ENCODE data around the gene DNAJA3.

Gene DNAJA3

GRCh38 chr16:4407543-4408322, 17.9 kb upstream of the DNAJA3 start:
- no peak for DNase-seq

- DNase-seq, result no peak
These were observed 17.4 kb upstream of the DNAJA3 start for GRCh38 chr16:4408323-4408690.

- DNase-seq, result no peak
These were observed 16.4 kb upstream of the DNAJA3 start for GRCh38 chr16:4409081-4409932.

GRCh38 chr16:4410335-4411075, 15.2 kb upstream of the DNAJA3 start:
- peak; percentile 64 to 73 for DNase-seq

GRCh38 chr16:4411684-4412083, 14.0 kb upstream of the DNAJA3 start:
- peak; percentile 94 to 96 for DNase-seq

- DNase-seq, result no peak
These were observed 13.5 kb upstream of the DNAJA3 start for GRCh38 chr16:4412159-4412558.

GRCh38 chr16:4412854-4413253, 12.8 kb upstream of the DNAJA3 start:
- DNase-seq, result no peak

GRCh38 chr16:4414187-4414917, 11.3 kb upstream of the DNAJA3 start:
- no peak for DNase-seq

- peak; percentile 54 to 59 for DNase-seq
These were observed 10.0 kb upstream of the DNAJA3 start for GRCh38 chr16:4415538-4416199.

- peak; percentile 95 to 99 for DNase-seq
These were observed 9.3 kb upstream of the DNAJA3 start, which contains the start of gene CORO7 for GRCh38 chr16:4416200-4417032. CORO7 (minus strand) TSS chr16:4416596; CDS start chr16:4416518, 78 bp downstream.

GRCh38 chr16:4419402-4419959, 6.2 kb upstream of the DNAJA3 start:
- DNase-seq, result no peak

GRCh38 chr16:4420505-4421105, 5.1 kb upstream of the DNAJA3 start:
- DNase-seq, result no peak

- DNase-seq, result no peak
These were observed 485 bp downstream of the DNAJA3 start for GRCh38 chr16:4426021-4426684.

GRCh38 chr16:4426722-4427372, 1.2 kb downstream of the DNAJA3 start:
- DNase-seq, result no peak

GRCh38 chr16:4428500-4428899, 2.8 kb downstream of the DNAJA3 start:
- DNase-seq, result no peak

GRCh38 chr16:4431023-4431422, 5.4 kb downstream of the DNAJA3 start:
- DNase-seq, result no peak

GRCh38 chr16:4433228-4433627, 7.6 kb downstream of the DNAJA3 start:
- DNase-seq, result no peak

GRCh38 chr16:4433914-4434787, 8.5 kb downstream of the DNAJA3 start:
- no peak for DNase-seq
